GM12864 (cell line): ENCODE results near the gene CALML6.

Source experiments
- DNase-seq: peaks from one replicate; pipeline ENCODE4 v3.0.0-alpha.2; 2011; ENCODE audit warnings: low read depth
- H3K4me3 ChIP-seq: 2 replicates; pipeline ENCODE4 v1.5.1; 2011; ENCODE audit warnings: mild to moderate bottlenecking, low read depth, low read length, control low read depth
- CTCF ChIP-seq: IDR thresholded peaks from 2 replicates; pipeline ENCODE4 v1.5.1; 2011; ENCODE audit warnings: low read depth, mild to moderate bottlenecking, moderate library complexity, low read length, control low read depth, inconsistent platforms; ENCODE audit errors: missing control alignments

CALML6 gene

DNA sequence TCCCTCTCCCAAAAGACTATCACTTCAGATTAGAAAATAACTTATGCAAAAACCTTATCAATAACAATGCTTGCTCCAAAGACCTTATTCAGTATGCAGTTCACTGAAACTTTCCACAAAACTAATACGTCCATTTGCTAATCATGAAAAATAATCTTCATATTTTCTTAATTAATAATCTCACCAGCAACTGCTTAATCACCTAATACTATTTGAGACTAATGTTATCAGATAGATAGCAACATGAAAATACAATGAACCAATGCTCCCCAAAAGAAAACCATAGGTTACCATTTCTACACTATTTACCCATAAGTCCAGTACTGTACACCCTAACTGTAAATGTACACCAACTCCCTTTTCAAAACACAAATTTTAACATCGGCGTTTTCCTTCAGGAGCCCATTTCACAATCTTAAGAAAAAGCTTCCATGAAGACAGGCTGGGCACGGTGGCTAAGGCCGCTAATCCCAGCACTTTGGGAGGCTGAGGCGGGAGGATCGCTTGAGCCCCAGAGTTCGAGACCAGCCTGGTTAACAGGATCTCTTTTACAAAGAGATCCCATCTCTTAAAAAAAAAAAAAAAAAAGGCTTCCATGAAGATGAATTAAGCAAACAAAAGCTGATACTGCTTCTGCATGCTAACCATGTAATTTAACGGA, 25.8 kb upstream of the CALML6 start:
- DNase-seq = no peak
- no peak for TF ChIP-seq CTCF
- H3K4me3 ChIP-seq = peak overlapping the region; percentile 72

DNA sequence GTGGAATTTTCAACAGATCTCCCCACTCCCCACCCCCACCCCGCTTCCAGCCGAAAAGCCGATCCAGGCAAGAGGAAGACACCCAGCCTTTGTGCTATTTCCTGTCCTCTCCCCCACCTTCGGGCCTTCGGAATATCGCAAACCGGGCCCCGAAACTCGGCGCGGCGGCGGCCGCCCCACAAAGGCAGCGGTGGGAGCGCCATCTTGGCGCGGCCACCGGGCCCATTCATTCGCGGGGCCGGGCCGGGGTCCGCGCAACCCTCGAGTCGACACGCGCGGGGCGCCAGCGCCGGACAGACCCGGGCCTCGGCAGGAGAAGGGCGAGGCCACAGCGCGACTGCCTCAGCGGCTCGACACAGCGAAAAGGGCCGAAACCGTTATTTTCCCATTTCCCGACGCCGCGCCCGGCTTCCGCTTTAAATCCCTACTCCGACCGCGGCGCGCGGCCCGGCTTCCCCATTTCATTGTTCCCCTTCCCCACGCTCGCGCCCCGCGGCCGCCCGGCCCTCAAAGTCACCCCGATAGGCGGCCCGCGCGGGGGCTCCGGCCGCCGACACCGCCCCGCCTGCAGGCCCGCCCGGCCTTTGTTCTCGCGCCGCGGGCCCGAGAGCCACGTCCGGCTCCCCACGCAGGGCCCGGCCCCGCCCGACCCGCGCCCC, 25.1 kb upstream of the CALML6 start:
- DNase-seq = no peak
- H3K4me3 ChIP-seq = peak overlapping the region; percentile 72
- no peak for TF ChIP-seq CTCF

DNA sequence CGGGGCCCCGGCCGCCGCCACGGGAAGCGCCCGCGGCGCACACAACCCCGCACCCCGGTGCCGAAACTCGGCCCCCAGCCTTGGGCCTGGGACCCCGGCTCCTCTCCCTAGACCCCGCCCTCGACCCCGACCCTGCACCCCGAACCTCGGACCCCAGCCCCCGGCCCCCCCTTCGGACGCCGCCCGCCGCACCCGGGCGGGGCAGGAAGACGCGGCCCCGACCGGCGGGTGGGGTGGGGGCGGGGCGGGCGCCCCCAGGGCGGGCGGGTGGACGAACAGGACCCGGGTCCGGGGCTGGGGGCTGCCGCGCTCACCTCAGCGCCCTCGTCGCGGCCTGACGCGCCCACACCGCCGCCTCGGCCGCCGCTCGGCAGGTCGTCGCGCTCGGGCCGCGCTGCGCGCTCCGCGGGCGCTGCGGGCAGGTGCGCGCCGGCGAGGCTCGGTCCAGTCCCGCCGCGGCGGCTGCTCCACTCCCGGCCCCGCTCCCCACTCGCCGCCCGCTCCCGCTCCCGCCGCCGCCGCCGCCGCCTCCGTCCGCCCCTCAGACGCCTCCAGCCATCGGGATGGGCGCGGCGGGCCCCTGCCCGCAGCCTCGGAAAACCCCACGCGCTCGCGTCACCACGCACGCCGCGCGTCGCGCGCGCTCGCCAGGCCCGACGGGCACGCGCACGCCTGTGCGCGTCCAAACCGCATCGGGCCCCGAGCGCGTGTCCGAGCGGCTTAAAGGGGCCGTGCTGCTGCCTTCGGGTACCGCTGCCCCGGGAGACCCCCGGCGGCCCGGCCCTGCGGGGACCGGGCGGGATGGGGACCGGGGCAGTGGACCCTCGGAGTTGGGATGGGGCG, 24.3 kb upstream of the CALML6 start, which contains the start of gene GNB1:
Gene GNB1, minus strand, starts transcription at position 582 of the 843 bp plus-strand sequence. CDS start 65,634 bp downstream, outside the sequence.
- DNase-seq = peak; percentile 74
- no peak for TF ChIP-seq CTCF
- H3K4me3 ChIP-seq = peak within 1 kb of the TSS; percentile 72

- peak overlapping the region; percentile 72 for H3K4me3 ChIP-seq
- TF ChIP-seq CTCF = no peak
- DNase-seq = no peak
Measured at GRCh38 chr1:1891349-1892078, 23.5 kb upstream of the CALML6 start.

DNA sequence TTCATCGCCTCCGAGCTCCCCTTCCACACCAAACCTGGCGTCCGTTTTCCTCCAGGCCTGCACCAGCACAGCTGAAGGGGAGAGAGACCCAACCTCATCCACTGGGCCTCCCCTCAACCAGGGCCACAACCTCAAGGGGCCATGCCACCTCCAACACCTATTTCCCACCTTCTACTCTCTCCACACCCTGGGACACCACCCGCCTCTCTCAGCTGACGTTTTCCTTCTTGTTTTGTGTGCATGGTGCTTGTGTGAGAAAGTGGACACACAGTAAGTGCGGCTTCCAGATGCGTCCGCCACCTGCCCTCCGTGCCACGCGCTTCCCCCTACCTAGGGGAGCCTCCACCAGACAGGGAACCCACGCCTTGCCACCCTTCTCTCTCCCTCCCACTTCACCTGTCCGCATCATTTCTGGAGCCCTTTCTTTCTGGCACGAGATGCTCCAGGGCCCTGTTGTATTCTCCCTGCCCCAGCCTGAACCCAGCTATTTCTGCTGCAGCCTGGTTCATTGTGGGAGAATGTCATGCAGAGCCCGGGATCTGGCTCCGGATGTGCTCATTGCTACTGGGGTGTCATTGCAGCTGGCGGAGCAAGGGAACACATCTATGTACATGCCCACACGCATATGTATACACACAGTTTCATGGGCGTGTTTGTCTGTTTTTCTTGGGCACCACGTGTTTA, 22.8 kb upstream of the CALML6 start:
- peak overlapping the region; percentile 72 for H3K4me3 ChIP-seq
- no peak for TF ChIP-seq CTCF
- no peak for DNase-seq

DNA sequence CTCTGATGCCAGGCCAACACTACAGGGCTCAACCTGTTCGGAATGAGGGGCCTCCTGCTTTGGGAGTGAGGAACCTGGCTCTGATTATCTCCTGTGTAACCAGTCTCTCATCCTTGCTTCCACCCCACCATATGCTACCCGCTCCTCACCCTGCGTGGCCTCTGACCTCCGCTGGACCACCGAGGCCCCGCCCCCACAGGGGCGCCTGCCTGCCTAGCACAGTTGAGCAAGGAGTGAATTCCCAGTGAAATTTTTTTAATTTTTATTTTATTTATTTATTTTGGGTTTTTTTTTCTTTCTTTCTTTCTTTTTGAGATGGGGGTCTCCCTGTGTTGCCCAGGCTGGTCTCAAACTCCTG, 22.3 kb upstream of the CALML6 start:
- no peak for TF ChIP-seq CTCF
- no peak overlapping the region; the same call in 1 of the 2 replicates for H3K4me3 ChIP-seq
- no peak for DNase-seq
